DND-41 (cell line): ENCODE data around the gene HSP90B1.

Experiments used
- EZH2 ChIP-seq: IDR thresholded peaks from 3 replicates; pipeline ENCODE4 v1.6.1; 2012; ENCODE audit warnings: borderline replicate concordance, low read depth, mild to moderate bottlenecking, moderate library complexity, low read length, inconsistent platforms; ENCODE audit not compliant: severe bottlenecking
- TF ChIP-seq, protein P1 (sequence below): IDR thresholded peaks from 2 replicates; pipeline ENCODE4 v1.5.1; 2012; ENCODE audit warnings: borderline replicate concordance, low read length, moderate library complexity, mild to moderate bottlenecking; ENCODE audit not compliant: poor library complexity, severe bottlenecking; ENCODE audit errors: extremely low read depth

- TF ChIP-seq EZH2: no peak
- TF ChIP-seq, protein P1, sequence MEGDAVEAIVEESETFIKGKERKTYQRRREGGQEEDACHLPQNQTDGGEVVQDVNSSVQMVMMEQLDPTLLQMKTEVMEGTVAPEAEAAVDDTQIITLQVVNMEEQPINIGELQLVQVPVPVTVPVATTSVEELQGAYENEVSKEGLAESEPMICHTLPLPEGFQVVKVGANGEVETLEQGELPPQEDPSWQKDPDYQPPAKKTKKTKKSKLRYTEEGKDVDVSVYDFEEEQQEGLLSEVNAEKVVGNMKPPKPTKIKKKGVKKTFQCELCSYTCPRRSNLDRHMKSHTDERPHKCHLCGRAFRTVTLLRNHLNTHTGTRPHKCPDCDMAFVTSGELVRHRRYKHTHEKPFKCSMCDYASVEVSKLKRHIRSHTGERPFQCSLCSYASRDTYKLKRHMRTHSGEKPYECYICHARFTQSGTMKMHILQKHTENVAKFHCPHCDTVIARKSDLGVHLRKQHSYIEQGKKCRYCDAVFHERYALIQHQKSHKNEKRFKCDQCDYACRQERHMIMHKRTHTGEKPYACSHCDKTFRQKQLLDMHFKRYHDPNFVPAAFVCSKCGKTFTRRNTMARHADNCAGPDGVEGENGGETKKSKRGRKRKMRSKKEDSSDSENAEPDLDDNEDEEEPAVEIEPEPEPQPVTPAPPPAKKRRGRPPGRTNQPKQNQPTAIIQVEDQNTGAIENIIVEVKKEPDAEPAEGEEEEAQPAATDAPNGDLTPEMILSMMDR: no peak
These were observed 28.4 kb downstream of the HSP90B1 start for GRCh38 chr12:103958621-103959020.
